NCI-H446 (cell line): ENCODE data around the gene PBX3.

Experiments
- DNase-seq, 2 experiments: peaks; one replicate each; lab custom pipeline; 2025; lab: John Stamatoyannopoulos, UW

Gene PBX3

DNA sequence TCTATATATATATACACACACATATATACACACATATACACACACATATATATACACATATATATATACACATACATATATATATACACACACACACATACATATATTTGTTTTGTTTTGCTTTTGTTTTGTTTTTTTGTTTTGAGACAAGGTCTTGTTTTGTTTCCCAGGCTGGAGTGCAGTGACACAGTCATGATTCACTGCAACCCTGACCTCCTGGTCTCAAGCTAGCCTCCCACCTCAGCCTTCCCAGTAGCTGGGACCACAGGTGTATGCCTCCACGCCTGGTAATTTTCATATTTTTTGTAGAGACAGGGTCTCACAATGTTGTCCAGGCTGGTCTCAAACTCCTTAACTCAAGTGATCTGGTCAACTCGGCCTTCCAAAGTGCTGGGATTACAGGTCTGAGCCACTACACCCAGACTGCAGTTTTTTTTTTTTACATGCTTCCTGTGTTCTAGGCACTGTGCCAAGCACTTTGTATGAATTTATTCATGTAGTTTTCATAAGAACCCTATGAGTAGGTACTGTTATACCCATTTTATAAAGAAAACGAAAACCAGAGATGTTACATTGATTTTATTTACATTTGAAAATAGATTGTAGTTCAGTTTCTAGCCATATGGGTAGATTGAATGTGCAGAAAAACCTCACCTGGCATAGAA is 120.7 kb downstream of the PBX3 start:
- DNase-seq: no peak

- DNase-seq: peak; percentile 8 to 15
Measured at GRCh38 chr9:125878164-125878631, 131.0 kb downstream of the PBX3 start.

- no peak for DNase-seq
Measured at GRCh38 chr9:125881042-125881441, 133.9 kb downstream of the PBX3 start.

GRCh38 chr9:125883565-125884217 is 136.5 kb downstream of the PBX3 start:
- DNase-seq: no peak

- DNase-seq: no peak
Measured at GRCh38 chr9:125884218-125884595, 137.0 kb downstream of the PBX3 start.

DNA sequence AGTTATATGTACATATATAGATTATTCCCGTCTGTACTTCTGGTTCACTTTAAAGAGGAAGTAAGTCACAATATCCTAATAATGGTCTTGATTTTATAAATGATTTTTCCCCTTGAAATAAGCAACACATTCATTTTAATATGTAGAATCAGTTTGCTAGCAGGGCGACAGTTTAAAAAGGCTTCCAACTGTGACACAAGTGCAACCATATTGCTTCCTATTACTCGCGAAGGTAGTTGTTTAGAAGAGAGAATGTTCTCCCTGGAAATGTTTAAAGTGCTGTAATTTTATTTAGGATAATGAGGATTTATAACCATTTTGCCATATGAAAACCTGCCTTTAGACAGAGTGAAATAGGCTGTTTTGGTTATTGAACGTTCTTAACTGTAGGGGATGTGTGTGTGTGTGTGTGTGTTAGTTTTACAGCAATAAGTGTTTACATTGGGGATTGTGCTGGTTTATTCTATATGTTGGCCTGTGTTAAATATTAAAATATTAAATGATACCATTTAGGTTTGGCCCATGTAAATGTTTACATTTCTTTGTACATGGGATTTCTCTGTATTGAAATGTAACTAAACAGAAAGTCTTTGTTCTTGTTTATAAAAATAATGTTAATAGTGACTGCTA is 138.3 kb downstream of the PBX3 start:
- DNase-seq: no peak

DNA sequence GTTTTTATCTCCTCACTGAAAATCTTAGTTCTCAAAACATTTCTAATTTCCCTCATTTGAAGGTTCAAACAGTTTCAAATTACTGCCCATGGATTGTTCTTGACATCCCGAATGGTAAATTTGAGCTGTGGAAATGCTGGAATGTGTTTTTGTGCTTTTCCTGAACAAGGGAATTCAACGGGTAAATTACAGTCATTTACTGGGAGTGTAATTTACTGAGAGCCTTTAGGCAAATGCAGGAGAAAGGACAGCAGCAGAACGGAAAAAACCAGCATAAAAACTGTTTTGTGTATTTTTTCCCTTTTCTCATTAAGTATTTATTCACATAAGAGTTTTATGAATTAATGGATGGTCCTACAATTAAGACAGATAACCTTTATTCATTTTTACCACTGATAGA is 139.2 kb downstream of the PBX3 start:
- DNase-seq: no peak

GRCh38 chr9:125887172-125887571 is 140.0 kb downstream of the PBX3 start:
- peak in 1 of 2 experiments; percentile 32 for DNase-seq

DNA sequence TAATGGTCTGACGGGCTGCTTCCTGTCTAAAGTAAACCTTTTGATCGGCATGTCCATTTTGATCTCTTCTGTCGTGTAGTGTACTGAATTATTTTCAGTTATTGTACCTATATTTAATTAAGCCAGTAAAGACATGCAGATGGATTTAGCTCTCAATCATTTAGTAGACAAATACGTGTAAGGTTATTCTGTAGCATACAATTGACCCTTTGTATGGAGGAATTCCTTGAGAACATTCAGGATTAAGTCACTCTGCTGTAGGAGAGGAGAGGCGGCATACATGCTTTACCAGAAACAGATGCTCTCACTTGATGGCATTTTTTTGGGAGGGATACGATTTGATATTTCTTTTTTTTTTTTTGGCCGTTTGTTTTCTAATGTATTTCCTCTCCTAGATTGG is 141.0 kb downstream of the PBX3 start:
- DNase-seq: no peak

GRCh38 chr9:125889112-125889475 is 141.9 kb downstream of the PBX3 start:
- DNase-seq: no peak

GRCh38 chr9:125889476-125890419 is 142.6 kb downstream of the PBX3 start:
- DNase-seq: no peak

DNA sequence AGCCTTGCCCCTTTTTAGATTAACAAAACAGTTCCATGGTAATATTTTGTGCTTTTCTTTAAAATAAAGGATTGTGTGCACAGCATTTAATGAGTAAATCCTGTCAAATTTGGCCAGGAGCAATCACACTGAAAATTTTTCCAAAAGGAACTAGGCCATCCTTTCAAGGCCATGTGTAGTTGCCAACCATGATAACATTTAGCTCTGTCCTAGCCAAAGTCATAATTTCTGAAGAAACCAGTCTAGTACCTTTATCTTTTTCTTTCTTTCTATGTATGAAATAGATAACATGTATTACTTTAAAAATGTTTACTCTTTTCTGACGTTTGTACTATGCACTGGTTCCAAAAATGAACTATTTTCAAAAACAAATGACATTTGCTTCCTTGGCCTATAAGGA is 143.7 kb downstream of the PBX3 start:
- no peak for DNase-seq

DNA sequence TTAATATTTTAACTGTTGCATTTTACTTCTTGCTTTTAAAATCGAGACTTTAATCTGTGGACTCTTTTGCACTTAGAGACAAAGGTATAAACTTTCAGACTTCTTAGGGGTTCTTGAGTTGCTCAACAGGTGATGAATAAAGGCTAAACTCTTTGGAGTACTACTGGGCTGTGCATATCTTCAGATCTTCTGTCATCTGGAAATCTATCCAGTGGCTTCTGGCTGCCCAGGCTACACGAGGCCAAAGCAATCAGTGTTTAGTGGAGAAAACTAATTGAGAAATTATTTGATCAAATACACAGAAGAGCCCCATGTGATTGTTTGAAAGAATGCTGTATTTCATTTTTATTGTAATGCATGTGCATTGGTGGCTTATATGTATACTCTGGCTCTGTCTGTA is 146.1 kb downstream of the PBX3 start:
- DNase-seq: no peak

DNA sequence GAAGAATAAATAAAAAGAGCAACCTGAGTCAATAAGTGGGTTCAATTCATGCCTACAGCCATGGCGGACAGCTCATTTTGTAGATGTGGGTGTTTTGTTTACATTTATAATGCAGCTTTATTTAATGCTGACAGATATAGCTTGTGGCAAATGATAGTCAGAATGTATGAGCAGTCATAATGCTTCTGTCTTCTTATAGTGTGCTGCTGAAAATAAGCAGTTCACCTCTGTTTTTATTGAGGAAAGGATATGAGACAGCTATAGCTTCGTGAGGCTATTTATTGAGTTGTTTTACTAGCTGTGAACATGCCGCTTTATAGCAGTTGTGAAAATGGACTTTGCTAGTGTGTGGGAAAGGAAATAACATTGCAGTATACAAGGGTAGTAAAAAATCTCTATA is 147.4 kb downstream of the PBX3 start:
- no peak for DNase-seq

GRCh38 chr9:125896404-125896803 is 149.2 kb downstream of the PBX3 start:
- DNase-seq: no peak

- no peak for DNase-seq
Measured at GRCh38 chr9:125896964-125897363, 149.8 kb downstream of the PBX3 start.

GRCh38 chr9:125897481-125897880 is 150.3 kb downstream of the PBX3 start:
- no peak for DNase-seq

- DNase-seq: no peak
Measured at GRCh38 chr9:125902214-125902613, 155.0 kb downstream of the PBX3 start.

- DNase-seq: no peak
Measured at GRCh38 chr9:125902831-125903512, 155.8 kb downstream of the PBX3 start.

GRCh38 chr9:125904155-125904851 is 157.1 kb downstream of the PBX3 start:
- DNase-seq: no peak

- no peak for DNase-seq
Measured at GRCh38 chr9:125906144-125906543, 159.0 kb downstream of the PBX3 start.
